ENCODE results near the gene ARSK. TPM values are rescaled to one million over a fixed set of nuclear protein-coding genes. Genes with fewer than 3 reads are reported as not detected.
A peak's percentile ranks its signal among the peaks of the same experiment; 100 is the strongest.

ARSK gene
- total and polyA plus RNA-seq, 11 donors, result 1.8 to 5.7 (median 3.5) TPM

GRCh38 chr5:95554331-95554646 is 612 bp upstream of the ARSK start:
- DNase-seq (no peak), ATAC-seq (no peak)
- TF ChIP-seq CTCF (IDR thresholded peaks at IDR 0.05), result no peak
- no peak for TF ChIP-seq POLR2A (IDR thresholded peaks at IDR 0.05)
- Histone ChIP-seq H3K9me3 (no peaks in the 10 kb centered on the region), H3K36me3 (peaks cover 0 to 24% (median 15%) of the 10 kb centered on the region in 9 donors), H3K27me3 (no peaks in the 10 kb centered on the region), H3K4me1 (peaks cover 3 to 26% (median 14%) of the 10 kb centered on the region in 12 donors), H3K27ac (peak overlapping the region in 11 of 12 donors; percentile 66 to 94 (median 85)), H3K4me3 (peak overlapping the region; percentile 56 to 92 (median 86))
- 0 to 2% (median 1%) methylated on average over 6 of the region's 6 CpGs for WGBS, 4 donors
- intact Hi-C loops (cut with DNase I), result loop anchor here in 5 of 10 donors (2.0 to 10.0 kb wide), 4 partner anchors 67 to 1631 kb away; partner anchors contain the start of genes GPR150 (in 1 of the 5) and RIOK2 (in 1 of the 5)

GRCh38 chr5:95555553-95555952 is 652 bp downstream of the ARSK start:
- Histone ChIP-seq H3K4me1 (peaks cover 3 to 26% (median 14%) of the 10 kb centered on the region in 12 donors), H3K9me3 (no peaks in the 10 kb centered on the region), H3K4me3 (peak overlapping the region; percentile 56 to 92 (median 86)), H3K27me3 (no peaks in the 10 kb centered on the region), H3K36me3 (peaks cover 0 to 13% (median 6%) of the 10 kb centered on the region in 9 donors), H3K27ac (peak overlapping the region in 11 of 12 donors; percentile 79 to 94 (median 85))
- ATAC-seq (no peak), DNase-seq (no peak)
- TF ChIP-seq CTCF (IDR thresholded peaks at IDR 0.05) (no peak), POLR2A (IDR thresholded peaks at IDR 0.05) (no peak)
- intact Hi-C loops (cut with DNase I), result loop anchor here in 5 of 10 donors (2.0 to 10.0 kb wide), 4 partner anchors 65 to 1629 kb away; partner anchors contain the start of genes GPR150 (in 1 of the 5) and RIOK2 (in 1 of the 5)
- 0 to 1% (median 0%) methylated on average over 9 of the region's 9 CpGs for WGBS, 4 donors

- H3K4me3 ChIP-seq, result no peak overlapping the region
- intact Hi-C loops (cut with DNase I), result loop anchor here in 5 of 10 donors (10.0 kb wide), 3 partner anchors 77 to 1627 kb away; partner anchors contain the start of gene RIOK2 (in 1 of the 5)
- no peaks in the 10 kb centered on the region for H3K27me3 ChIP-seq
- DNase-seq, result no peak
- ATAC-seq, result no peak
- no peaks in the 10 kb centered on the region for H3K9me3 ChIP-seq
- no peak for TF ChIP-seq POLR2A (IDR thresholded peaks at IDR 0.05)
- TF ChIP-seq CTCF (IDR thresholded peaks at IDR 0.05), result no peak
- H3K36me3 ChIP-seq, result peaks cover 0 to 2% (median under 1%) of the 10 kb centered on the region in 9 donors
- no peak overlapping the region for H3K27ac ChIP-seq
- peaks cover 3 to 24% (median 14%) of the 10 kb centered on the region in 12 donors for H3K4me1 ChIP-seq
- WGBS, 4 donors, result 76 to 98% (median 88%) methylated on average over 2 of the region's 2 CpGs
Observed at GRCh38 chr5:95557841-95558240, 2.9 kb downstream of the ARSK start.

- DNase-seq (no peak), ATAC-seq (no peak)
- 86 to 93% (median 90%) methylated on average over 1 of the region's 1 CpG for WGBS, 4 donors
- Histone ChIP-seq H3K9me3 (no peaks in the 10 kb centered on the region), H3K4me3 (no peak overlapping the region), H3K4me1 (no peaks in the 10 kb centered on the region), H3K36me3 (peaks cover 0 to 15% (median 5%) of the 10 kb centered on the region in 9 donors), H3K27ac (no peak overlapping the region), H3K27me3 (no peaks in the 10 kb centered on the region)
- intact Hi-C loops (cut with DNase I), result no loop called here
- TF ChIP-seq CTCF (IDR thresholded peaks at IDR 0.05) (no peak), POLR2A (IDR thresholded peaks at IDR 0.05) (no peak)
Observed at GRCh38 chr5:95562282-95562681, 7.4 kb downstream of the ARSK start.

Measured in heart left ventricle (tissue), 16 donors.